ENCODE data around the gene DAPK1.

- TF ChIP-seq CTCF (IDR thresholded peaks at IDR 0.05) (no peak), ZFX (IDR thresholded peaks at IDR 0.05; ENCODE audit: borderline replicate concordance) (no peak)
Measured at GRCh38 chr9:87681271-87682061, 183.8 kb downstream of the DAPK1 start.

Data from 22Rv1 (cell line).